ENCODE results near the gene TRIM71. TPM values are rescaled to one million over a fixed set of nuclear protein-coding genes. Genes with fewer than 3 reads are reported as not detected.

The TRIM71 gene
- total and polyA plus RNA-seq, 2 of the 13 experiments (the other 11 are each of a cell fraction or from before 2014, with no cell fraction given): 21.7 to 76.9 TPM

DNA sequence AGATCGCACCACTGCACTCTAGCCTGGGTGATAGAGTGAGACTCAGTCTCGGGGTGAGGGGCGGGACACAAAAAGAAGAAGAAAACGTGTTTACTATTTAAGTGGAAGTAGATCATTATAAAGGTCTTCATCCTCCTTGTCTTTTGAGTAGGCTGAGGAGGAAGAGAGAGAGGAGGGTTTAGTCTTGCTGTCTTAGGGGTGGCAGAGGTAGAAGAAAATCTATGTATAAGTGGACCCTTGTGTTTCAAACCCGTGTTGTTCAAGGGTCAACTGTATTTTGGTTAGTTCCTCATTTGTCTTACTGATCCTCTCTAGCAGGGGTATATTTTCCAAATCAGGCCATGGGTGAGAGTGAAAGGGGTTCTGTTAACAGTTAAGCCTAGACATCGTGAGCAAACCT lies 40.1 kb downstream of the TRIM71 start:
- DNase-seq (ENCODE audit: low spot score): no peak
- in situ Hi-C loops (cut with HindIII; ENCODE audit: extremely low pct_ligation_motif_present, low pct_unique_long_range_greater_than_20kb): no loop called here
- WGBS (ENCODE audit: low lambda C conversion rate): 74% methylated on average over 6 of the region's 6 CpGs
- peak overlapping the region; percentile 59 for H3K4me2 ChIP-seq (ENCODE audit: low read depth, low read length)
- H3K4me1 ChIP-seq (ENCODE audit: insufficient read depth, low read length): peaks cover 100% of the 10 kb centered on the region
- peak overlapping the region; percentile 76 for H3K27ac ChIP-seq (ENCODE audit: extremely low read length, insufficient read depth, low read length)
- ATAC-seq: no peak
- no peak overlapping the region for H3K9ac ChIP-seq (ENCODE audit: insufficient read depth, low read depth, low read length)
- H3K36me3 ChIP-seq (replicated peaks in 1 of 2; ENCODE audit: control insufficient read depth in 1 of 2, insufficient read depth in 2 of 2, low read length in 2 of 2): peaks cover 8 to 42% of the 10 kb centered on the region in 2 experiments
- no peaks in the 10 kb centered on the region for H3K9me3 ChIP-seq (ENCODE audit: low read length)
- H3K79me2 ChIP-seq (ENCODE audit: insufficient read depth, low read length): peaks cover 94% of the 10 kb centered on the region
- H3K4me3 ChIP-seq (replicated peaks in 1 of 3; ENCODE audit: insufficient read depth in 1 of 3, low read depth in 2 of 3, low read length in 3 of 3): no peak overlapping the region
- TF ChIP-seq ZMYM3 (CRISPR knock-in tag; IDR thresholded peaks at IDR 0.05) (0 out of 2 replicates have a peak, but pooled peaks have one; percentile 22), NFE2L2 (IDR thresholded peaks at IDR 0.05; ENCODE audit: low read length) (no peak), TBP (CRISPR knock-in tag; IDR thresholded peaks at IDR 0.05) (no peak), HOXA3 (CRISPR knock-in tag; IDR thresholded peaks at IDR 0.05) (no peak), ZNF770 (CRISPR knock-in tag; IDR thresholded peaks at IDR 0.05) (peak; percentile 54; the same call in 1 of the 2 replicates), HNF1A (IDR thresholded peaks at IDR 0.05; ENCODE audit: low read depth) (no peak), HNF1A (CRISPR knock-in tag; IDR thresholded peaks at IDR 0.05; ENCODE audit: borderline replicate concordance) (no peak)
- TF ChIP-seq, protein P1, sequence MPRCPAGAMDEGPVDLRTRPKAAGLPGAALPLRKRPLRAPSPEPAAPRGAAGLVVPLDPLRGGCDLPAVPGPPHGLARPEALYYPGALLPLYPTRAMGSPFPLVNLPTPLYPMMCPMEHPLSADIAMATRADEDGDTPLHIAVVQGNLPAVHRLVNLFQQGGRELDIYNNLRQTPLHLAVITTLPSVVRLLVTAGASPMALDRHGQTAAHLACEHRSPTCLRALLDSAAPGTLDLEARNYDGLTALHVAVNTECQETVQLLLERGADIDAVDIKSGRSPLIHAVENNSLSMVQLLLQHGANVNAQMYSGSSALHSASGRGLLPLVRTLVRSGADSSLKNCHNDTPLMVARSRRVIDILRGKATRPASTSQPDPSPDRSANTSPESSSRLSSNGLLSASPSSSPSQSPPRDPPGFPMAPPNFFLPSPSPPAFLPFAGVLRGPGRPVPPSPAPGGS (CRISPR knock-in tag; IDR thresholded peaks at IDR 0.05): no peak
- ChIA-PET CTCF (ENCODE audit: low intra/inter-chr PET ratio, low total read pairs) (no interaction called here), POLR2A (interaction anchor here (2.7 kb wide), 1 partner anchor 42 kb away, joined by 23 read pairs; no protein-coding TSS in a partner anchor)
- no peak for FAIRE-seq
- no TSS peak for BruUV-seq (replicated peaks)
- no peak overlapping the region for H2AFZ ChIP-seq (ENCODE audit: low read length)
- peaks cover 96% of the 10 kb centered on the region for H4K20me1 ChIP-seq (ENCODE audit: insufficient read depth, low read length)
- no peaks in the 10 kb centered on the region for H3K27me3 ChIP-seq (ENCODE audit: control insufficient read depth in 1 of 2, insufficient read depth in 2 of 2, low read length in 2 of 2)
- intact Hi-C loops (cut with micrococcal nuclease; ENCODE audit: unreplicated experiment): no loop called here

Measured in HepG2 (cell line).